ENCODE measurements around the gene NUTM1. TPM values are rescaled to one million over a fixed set of nuclear protein-coding genes. Genes with fewer than 3 reads are reported as not detected.
A peak's percentile ranks its signal among the peaks of the same experiment; 100 is the strongest.
"Not testable (repeated sequence)": the region's sequence is repeated elsewhere in the genome, so short reads cannot be mapped to it uniquely, and the experiment has no call there.

NUTM1 gene
- total and polyA plus RNA-seq, 4 donors = 0.06 TPM; not detected in 3

GRCh38 chr15:34336231-34336990 lies 6.7 kb upstream of the NUTM1 start:
- no peaks in the 10 kb centered on the region for H3K9me3 ChIP-seq (ENCODE audit: control insufficient read depth, insufficient read depth, low read length)
- peaks cover 17% of the 10 kb centered on the region for H3K4me1 ChIP-seq (ENCODE audit: control insufficient read depth, insufficient read depth, low read length)
- no peak for DNase-seq (ENCODE audit: low read depth in 4 of 6, low spot score in 6 of 6)
- H3K27ac ChIP-seq (ENCODE audit: low read depth, low read length) = no peak overlapping the region
- peaks cover 14% of the 10 kb centered on the region for H3K36me3 ChIP-seq (ENCODE audit: control insufficient read depth, insufficient read depth, low read length)
- H3K4me3 ChIP-seq (ENCODE audit: low read depth, low read length) = peak overlapping the region; percentile 84
- H3K27me3 ChIP-seq (ENCODE audit: control insufficient read depth, insufficient read depth, low read length) = no peaks in the 10 kb centered on the region
- WGBS (ENCODE audit: insufficient coverage) = 88% methylated on average over 11 of the region's 16 CpGs

GRCh38 chr15:34336991-34337556 lies 6.0 kb upstream of the NUTM1 start:
- WGBS (ENCODE audit: insufficient coverage) = 2% methylated on average over 22 of the region's 26 CpGs
- Histone ChIP-seq H3K27ac (ENCODE audit: low read depth, low read length) (peak overlapping the region; percentile 72), H3K9me3 (ENCODE audit: control insufficient read depth, insufficient read depth, low read length) (no peaks in the 10 kb centered on the region), H3K4me3 (ENCODE audit: low read depth, low read length) (peak overlapping the region; percentile 84), H3K36me3 (ENCODE audit: control insufficient read depth, insufficient read depth, low read length) (peaks cover 14% of the 10 kb centered on the region), H3K4me1 (ENCODE audit: control insufficient read depth, insufficient read depth, low read length) (peaks cover 22% of the 10 kb centered on the region), H3K27me3 (ENCODE audit: control insufficient read depth, insufficient read depth, low read length) (no peaks in the 10 kb centered on the region)
- DNase-seq (ENCODE audit: low read depth in 4 of 6, low spot score in 6 of 6) = no peak

GRCh38 chr15:34337557-34338306 lies 5.4 kb upstream of the NUTM1 start, which contains the start of gene SLC12A6:
TSS of gene SLC12A6 (minus strand) at chr15:34337781. CDS start at chr15:34336680, 1,101 bp downstream.
- Histone ChIP-seq H3K4me3 (ENCODE audit: low read depth, low read length) (peak within 1 kb of the TSS; percentile 84), H3K27ac (ENCODE audit: low read depth, low read length) (peak within 1 kb of the TSS; percentile 72), H3K9me3 (ENCODE audit: control insufficient read depth, insufficient read depth, low read length) (no peaks in the 10 kb centered on the region), H3K27me3 (ENCODE audit: control insufficient read depth, insufficient read depth, low read length) (no peaks in the 10 kb centered on the region), H3K4me1 (ENCODE audit: control insufficient read depth, insufficient read depth, low read length) (peaks cover 26% of the 10 kb centered on the region), H3K36me3 (ENCODE audit: control insufficient read depth, insufficient read depth, low read length) (peaks cover 11% of the 10 kb centered on the region)
- DNase-seq (ENCODE audit: low read depth in 4 of 6, low spot score in 6 of 6) = peak; percentile 71 to 96 (median 81)
- under 1% methylated on average over 72 of the region's 78 CpGs for WGBS (ENCODE audit: insufficient coverage)

- no peaks in the 10 kb centered on the region for H3K9me3 ChIP-seq (ENCODE audit: control insufficient read depth, insufficient read depth, low read length)
- WGBS (ENCODE audit: insufficient coverage) = 60% methylated on average over 12 of the region's 16 CpGs
- H3K4me1 ChIP-seq (ENCODE audit: control insufficient read depth, insufficient read depth, low read length) = peaks cover 26% of the 10 kb centered on the region
- no peaks in the 10 kb centered on the region for H3K27me3 ChIP-seq (ENCODE audit: control insufficient read depth, insufficient read depth, low read length)
- peak overlapping the region; percentile 84 for H3K4me3 ChIP-seq (ENCODE audit: low read depth, low read length)
- no peak for DNase-seq (ENCODE audit: low read depth in 4 of 6, low spot score in 6 of 6)
- no peak overlapping the region for H3K27ac ChIP-seq (ENCODE audit: low read depth, low read length)
- peaks cover 11% of the 10 kb centered on the region for H3K36me3 ChIP-seq (ENCODE audit: control insufficient read depth, insufficient read depth, low read length)
These were observed 4.8 kb upstream of the NUTM1 start for GRCh38 chr15:34338347-34338746.

- DNase-seq (ENCODE audit: low read depth in 4 of 6, low spot score in 6 of 6) = no peak
- H3K9me3 ChIP-seq (ENCODE audit: control insufficient read depth, insufficient read depth, low read length) = no peaks in the 10 kb centered on the region
- H3K36me3 ChIP-seq (ENCODE audit: control insufficient read depth, insufficient read depth, low read length) = peaks cover 11% of the 10 kb centered on the region
- peaks cover 26% of the 10 kb centered on the region for H3K4me1 ChIP-seq (ENCODE audit: control insufficient read depth, insufficient read depth, low read length)
- H3K27me3 ChIP-seq (ENCODE audit: control insufficient read depth, insufficient read depth, low read length) = no peaks in the 10 kb centered on the region
- no peak overlapping the region for H3K4me3 ChIP-seq (ENCODE audit: low read depth, low read length)
- 100% methylated on average over 3 of the region's 3 CpGs for WGBS (ENCODE audit: insufficient coverage)
- H3K27ac ChIP-seq (ENCODE audit: low read depth, low read length) = no peak overlapping the region
These were observed 3.2 kb upstream of the NUTM1 start for GRCh38 chr15:34339946-34340345.

GRCh38 chr15:34341381-34342212 lies 1.5 kb upstream of the NUTM1 start:
- Histone ChIP-seq H3K9me3 (ENCODE audit: control insufficient read depth, insufficient read depth, low read length) (no peaks in the 10 kb centered on the region), H3K27ac (ENCODE audit: low read depth, low read length) (no peak overlapping the region), H3K4me3 (ENCODE audit: low read depth, low read length) (peak overlapping the region; percentile 74), H3K4me1 (ENCODE audit: control insufficient read depth, insufficient read depth, low read length) (peaks cover 23% of the 10 kb centered on the region), H3K36me3 (ENCODE audit: control insufficient read depth, insufficient read depth, low read length) (peaks cover 11% of the 10 kb centered on the region), H3K27me3 (ENCODE audit: control insufficient read depth, insufficient read depth, low read length) (no peaks in the 10 kb centered on the region)
- 96% methylated on average over 12 of the region's 15 CpGs for WGBS (ENCODE audit: insufficient coverage)
- DNase-seq (ENCODE audit: low read depth in 4 of 6, low spot score in 6 of 6) = no peak

- WGBS (ENCODE audit: insufficient coverage) = 5% methylated on average over 7 of the region's 26 CpGs
- Histone ChIP-seq H3K27ac (ENCODE audit: low read depth, low read length) (peak overlapping the region; percentile 87), H3K4me1 (ENCODE audit: control insufficient read depth, insufficient read depth, low read length) (peaks cover 16% of the 10 kb centered on the region), H3K36me3 (ENCODE audit: control insufficient read depth, insufficient read depth, low read length) (peaks cover 11% of the 10 kb centered on the region), H3K4me3 (ENCODE audit: low read depth, low read length) (peak overlapping the region; percentile 74)
- H3K9me3 ChIP-seq (ENCODE audit: control insufficient read depth, insufficient read depth, low read length); DNase-seq (ENCODE audit: low read depth in 4 of 6, low spot score in 6 of 6); H3K27me3 ChIP-seq (ENCODE audit: control insufficient read depth, insufficient read depth, low read length): not testable (repeated sequence)
These were observed 840 bp upstream of the NUTM1 start for GRCh38 chr15:34342213-34342736.

- no peaks in the 10 kb centered on the region for H3K27me3 ChIP-seq (ENCODE audit: control insufficient read depth, insufficient read depth, low read length)
- no peak overlapping the region for H3K4me3 ChIP-seq (ENCODE audit: low read depth, low read length)
- WGBS (ENCODE audit: insufficient coverage) = 86% methylated on average over 13 of the region's 13 CpGs
- no peak overlapping the region for H3K27ac ChIP-seq (ENCODE audit: low read depth, low read length)
- no peak for DNase-seq (ENCODE audit: low read depth in 4 of 6, low spot score in 6 of 6)
- H3K9me3 ChIP-seq (ENCODE audit: control insufficient read depth, insufficient read depth, low read length) = no peaks in the 10 kb centered on the region
- H3K36me3 ChIP-seq (ENCODE audit: control insufficient read depth, insufficient read depth, low read length) = no peaks in the 10 kb centered on the region
- no peaks in the 10 kb centered on the region for H3K4me1 ChIP-seq (ENCODE audit: control insufficient read depth, insufficient read depth, low read length)
These were observed 5.0 kb downstream of the NUTM1 start for GRCh38 chr15:34347951-34348638.

Measured in spinal cord (tissue), 10 donors.